KMS-11 (cell line): ENCODE results near the gene ACAP3.
A peak's percentile ranks its signal among the peaks of the same experiment; 100 is the strongest.

ENCODE experiments used
- H2AFZ ChIP-seq: fragments of 200-600 bp; sonication (generic); 2 replicates; pipeline ENCODE4 v1.6.1; 2016; ENCODE audit warnings: antibody characterized with exemption, mixed run types, low read depth
- H3K27ac ChIP-seq: fragments of 200-600 bp; sonication (generic); 2 replicates; pipeline ENCODE4 v1.6.1; 2016; ENCODE audit warnings: mild to moderate bottlenecking, mixed run types
- H3K27me3 ChIP-seq: fragments of 200-600 bp; sonication (generic); 2 replicates; pipeline ENCODE4 v1.6.1; 2017; ENCODE audit warnings: mild to moderate bottlenecking, low read depth, mixed run types, moderate library complexity; ENCODE audit not compliant: insufficient read depth
- H3K36me3 ChIP-seq: fragments of 200-600 bp; sonication (generic); 2 replicates; pipeline ENCODE4 v1.6.1; 2017; ENCODE audit warnings: mild to moderate bottlenecking, mixed run types; ENCODE audit not compliant: insufficient read depth
- H3K4me1 ChIP-seq: fragments of 200-600 bp; sonication (generic); 2 replicates; pipeline ENCODE4 v1.6.1; 2016; ENCODE audit warnings: mild to moderate bottlenecking, low read depth, mixed run types; ENCODE audit not compliant: poor library complexity, severe bottlenecking
- H3K4me2 ChIP-seq: fragments of 200-600 bp; sonication (generic); 2 replicates; pipeline ENCODE4 v1.7.0; 2016; ENCODE audit warnings: mild to moderate bottlenecking, mixed run types
- H3K4me3 ChIP-seq: fragments of 200-600 bp; sonication (generic); IDR thresholded peaks from 2 replicates; pipeline ENCODE4 v1.6.1; 2017; ENCODE audit warnings: low read depth, low read length, mixed read lengths; ENCODE audit not compliant: insufficient read depth
- H3K79me2 ChIP-seq: fragments of 200-600 bp; sonication (generic); 2 replicates; pipeline ENCODE4 v1.6.1; 2016; ENCODE audit warnings: low read depth, mixed run types; ENCODE audit not compliant: insufficient read depth
- H3K9ac ChIP-seq: fragments of 200-600 bp; sonication (generic); 2 replicates; pipeline ENCODE4 v1.6.1; 2016; ENCODE audit warnings: mild to moderate bottlenecking, mixed run types
- H4K20me1 ChIP-seq: fragments of 200-600 bp; sonication (generic); 2 replicates; pipeline ENCODE4 v1.6.1; 2016; ENCODE audit warnings: mild to moderate bottlenecking, mixed run types; ENCODE audit not compliant: insufficient read depth
- TF ChIP-seq, protein P1 (sequence below): fragments of 200-600 bp; sonication (generic); conservative IDR thresholded peaks from 2 replicates; pipeline ENCODE4 v1.6.1; 2017; ENCODE audit warnings: low read depth, mild to moderate bottlenecking, antibody characterized with exemption, low read length, moderate library complexity, mixed read lengths

The ACAP3 gene

GRCh38 chr1:1274931-1275431 lies 32.7 kb downstream of the ACAP3 start:
- Histone ChIP-seq H3K79me2 (peaks cover 34% of the 10 kb centered on the region), H3K9ac (no peak overlapping the region), H3K27me3 (no peaks in the 10 kb centered on the region; the same call in 1 of the 2 replicates), H3K27ac (no peak overlapping the region), H3K36me3 (0 out of 2 replicates have a peak, but pooled peaks cover 3% of the 10 kb centered on the region), H4K20me1 (peaks cover 4% of the 10 kb centered on the region; the same call in 1 of the 2 replicates), H2AFZ (peak overlapping the region; percentile 93; the same call in 1 of the 2 replicates), H3K4me3 (no peak overlapping the region), H3K4me2 (no peak overlapping the region), H3K4me1 (peaks cover 14% of the 10 kb centered on the region)
- TF ChIP-seq, protein P1, sequence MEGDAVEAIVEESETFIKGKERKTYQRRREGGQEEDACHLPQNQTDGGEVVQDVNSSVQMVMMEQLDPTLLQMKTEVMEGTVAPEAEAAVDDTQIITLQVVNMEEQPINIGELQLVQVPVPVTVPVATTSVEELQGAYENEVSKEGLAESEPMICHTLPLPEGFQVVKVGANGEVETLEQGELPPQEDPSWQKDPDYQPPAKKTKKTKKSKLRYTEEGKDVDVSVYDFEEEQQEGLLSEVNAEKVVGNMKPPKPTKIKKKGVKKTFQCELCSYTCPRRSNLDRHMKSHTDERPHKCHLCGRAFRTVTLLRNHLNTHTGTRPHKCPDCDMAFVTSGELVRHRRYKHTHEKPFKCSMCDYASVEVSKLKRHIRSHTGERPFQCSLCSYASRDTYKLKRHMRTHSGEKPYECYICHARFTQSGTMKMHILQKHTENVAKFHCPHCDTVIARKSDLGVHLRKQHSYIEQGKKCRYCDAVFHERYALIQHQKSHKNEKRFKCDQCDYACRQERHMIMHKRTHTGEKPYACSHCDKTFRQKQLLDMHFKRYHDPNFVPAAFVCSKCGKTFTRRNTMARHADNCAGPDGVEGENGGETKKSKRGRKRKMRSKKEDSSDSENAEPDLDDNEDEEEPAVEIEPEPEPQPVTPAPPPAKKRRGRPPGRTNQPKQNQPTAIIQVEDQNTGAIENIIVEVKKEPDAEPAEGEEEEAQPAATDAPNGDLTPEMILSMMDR: no peak

DNA sequence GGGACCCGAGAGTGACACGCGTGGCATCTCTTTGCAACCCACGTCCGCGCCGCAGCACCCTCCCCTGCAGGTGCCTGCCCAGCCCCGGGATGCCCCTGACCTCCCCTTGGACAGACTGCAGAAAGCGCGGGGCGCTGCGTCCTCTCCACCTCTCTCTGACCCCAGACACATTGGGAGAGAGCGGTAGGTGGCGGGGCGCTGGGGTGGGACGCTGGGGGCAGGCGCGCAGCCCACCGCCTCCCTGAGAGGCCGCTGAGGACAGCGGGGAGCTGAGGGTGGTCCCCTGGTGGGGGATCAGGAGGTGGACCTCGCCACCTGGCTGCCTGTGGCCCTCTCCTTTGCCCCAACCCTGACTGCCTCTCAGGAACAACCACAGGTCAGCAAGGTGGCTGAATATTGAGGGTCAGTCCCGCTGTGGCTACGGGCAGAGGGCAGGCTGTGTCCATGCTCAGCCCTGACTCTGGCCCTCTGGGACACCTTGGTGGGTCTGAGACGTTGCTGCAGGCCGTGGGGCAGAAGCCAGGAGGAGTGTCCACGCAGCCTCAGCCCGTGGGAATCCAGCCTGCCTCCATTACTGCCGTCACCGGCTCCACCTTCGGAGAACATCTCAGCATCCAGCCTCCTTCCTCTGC lies 33.3 kb downstream of the ACAP3 start:
- Histone ChIP-seq H3K4me1 (peaks cover 14% of the 10 kb centered on the region), H3K9ac (peak overlapping the region; percentile 62; the same call in 1 of the 2 replicates), H3K4me3 (peak overlapping the region; percentile 59), H3K27me3 (no peaks in the 10 kb centered on the region; the same call in 1 of the 2 replicates), H4K20me1 (peaks cover 4% of the 10 kb centered on the region; the same call in 1 of the 2 replicates), H2AFZ (peak overlapping the region; percentile 93), H3K4me2 (peak overlapping the region; percentile 90), H3K27ac (no peak overlapping the region), H3K79me2 (peaks cover 40% of the 10 kb centered on the region), H3K36me3 (0 out of 2 replicates have a peak, but pooled peaks cover 3% of the 10 kb centered on the region)
- TF ChIP-seq, protein P1: no peak

- peaks cover 45% of the 10 kb centered on the region for H3K79me2 ChIP-seq
- H3K4me1 ChIP-seq: peaks cover 14% of the 10 kb centered on the region
- no peaks in the 10 kb centered on the region; the same call in 1 of the 2 replicates for H3K27me3 ChIP-seq
- H3K9ac ChIP-seq: peak within 1 kb of the TSS; percentile 70
- TF ChIP-seq, protein P1: no peak
- H2AFZ ChIP-seq: peak within 1 kb of the TSS; percentile 93
- peaks cover 4% of the 10 kb centered on the region; the same call in 1 of the 2 replicates for H4K20me1 ChIP-seq
- H3K36me3 ChIP-seq: 0 out of 2 replicates have a peak, but pooled peaks cover 3% of the 10 kb centered on the region
- peak within 1 kb of the TSS; percentile 39 for H3K27ac ChIP-seq
- H3K4me3 ChIP-seq: peak within 1 kb of the TSS; percentile 62
- H3K4me2 ChIP-seq: peak within 1 kb of the TSS; percentile 100
Measured at GRCh38 chr1:1273512-1274298, 34.0 kb downstream of the ACAP3 start, which contains the start of gene UBE2J2. Gene UBE2J2, minus strand, starts transcription at chr1:1273854. Its CDS starts 5,862 bp downstream, at chr1:1267992.

- H4K20me1 ChIP-seq: peaks cover 4% of the 10 kb centered on the region; the same call in 1 of the 2 replicates
- H3K79me2 ChIP-seq: peaks cover 50% of the 10 kb centered on the region
- H3K4me2 ChIP-seq: peak overlapping the region; percentile 100
- TF ChIP-seq, protein P1: no peak
- no peaks in the 10 kb centered on the region; the same call in 1 of the 2 replicates for H3K27me3 ChIP-seq
- no peak overlapping the region for H2AFZ ChIP-seq
- H3K4me3 ChIP-seq: peak overlapping the region; percentile 62
- 0 out of 2 replicates have a peak, but pooled peaks cover 3% of the 10 kb centered on the region for H3K36me3 ChIP-seq
- peaks cover 14% of the 10 kb centered on the region for H3K4me1 ChIP-seq
- peak overlapping the region; percentile 70 for H3K9ac ChIP-seq
- H3K27ac ChIP-seq: peak overlapping the region; percentile 39
Measured at GRCh38 chr1:1273209-1273511, 34.6 kb downstream of the ACAP3 start.
